IgD-negative memory B cell (primary cell): ENCODE data around the gene FITM2. TPM values are rescaled to one million over a fixed set of nuclear protein-coding genes. Genes with fewer than 3 reads are reported as not detected.
A peak's percentile ranks its signal among the peaks of the same experiment; 100 is the strongest.
"Not testable (repeated sequence)": the region's sequence is repeated elsewhere in the genome, so short reads cannot be mapped to it uniquely, and the experiment has no call there.

ENCODE experiments used
- H3K27ac Mint-ChIP-seq, 3 donors: one replicate each; pipeline ENCODE4 v1.8.0; 2020 to 2022; ENCODE audit warnings: mild to moderate bottlenecking in 3 of 3, mixed read lengths in 3 of 3, moderate library complexity in 1 of 3
- H3K27me3 Mint-ChIP-seq: one replicate; pipeline ENCODE4 v1.8.0; 2021; ENCODE audit warnings: mixed read lengths
- H3K36me3 Mint-ChIP-seq: one replicate; pipeline ENCODE4 v1.8.0; 2020; ENCODE audit warnings: mild to moderate bottlenecking, mixed read lengths
- H3K4me1 Mint-ChIP-seq, 3 donors: one replicate each; pipeline ENCODE4 v1.8.0; 2020 to 2022; ENCODE audit warnings: mixed read lengths in 3 of 3, mild to moderate bottlenecking in 1 of 3
- H3K4me3 Mint-ChIP-seq, 4 donors: one replicate each; pipeline ENCODE4 v1.8.0; 2020 to 2022; ENCODE audit warnings: mild to moderate bottlenecking in 4 of 4, mixed read lengths in 4 of 4, moderate library complexity in 3 of 4
- H3K9me3 Mint-ChIP-seq, 3 donors: one replicate each; pipeline ENCODE4 v1.8.0; 2020 to 2021; ENCODE audit warnings: mixed read lengths in 3 of 3, mild to moderate bottlenecking in 1 of 3
- polyA plus RNA-seq: library from polyadenylated mRNA; unstranded; fragments of 300-500 nt; fragmentation: Illumina TruSeq; gene quantifications from one replicate; pipeline ENCODE4 v1.2.3, GENCODE V29; 2021

FITM2 gene
- polyA plus RNA-seq, 1 donor from 2014 or later, result 0.76 TPM

DNA sequence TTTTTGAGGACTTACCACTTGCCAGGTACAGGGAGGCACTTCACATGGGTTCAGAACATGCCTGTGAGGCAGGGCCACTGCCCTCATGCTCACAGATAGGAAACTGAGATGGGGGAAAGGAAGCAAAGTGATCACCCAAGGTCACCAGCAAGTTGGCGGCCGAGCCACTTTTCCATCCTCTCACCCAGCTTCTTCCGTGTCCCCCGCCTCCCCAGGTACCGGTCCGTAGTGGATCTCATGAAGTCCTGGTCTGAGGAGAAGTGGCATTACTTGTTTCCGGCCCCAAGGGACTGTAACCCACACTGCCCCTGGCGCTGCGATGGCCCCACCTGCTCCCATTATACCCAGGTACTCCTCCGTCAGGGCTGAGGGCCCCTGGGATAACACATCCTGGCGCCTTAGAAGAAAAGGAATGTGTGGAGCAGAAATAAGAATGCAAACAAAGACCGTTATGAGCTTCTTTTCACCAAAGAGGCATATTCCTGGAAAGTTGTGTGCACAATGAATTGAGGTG lies 32.2 kb upstream of the FITM2 start:
- Mint-ChIP-seq H3K4me3 (no peak overlapping the region), H3K4me1 (no peaks in the 10 kb centered on the region), H3K9me3 (no peaks in the 10 kb centered on the region), H3K27me3 (peaks cover 1% of the 10 kb centered on the region), H3K27ac (no peak overlapping the region), H3K36me3 (peaks cover 1% of the 10 kb centered on the region)

DNA sequence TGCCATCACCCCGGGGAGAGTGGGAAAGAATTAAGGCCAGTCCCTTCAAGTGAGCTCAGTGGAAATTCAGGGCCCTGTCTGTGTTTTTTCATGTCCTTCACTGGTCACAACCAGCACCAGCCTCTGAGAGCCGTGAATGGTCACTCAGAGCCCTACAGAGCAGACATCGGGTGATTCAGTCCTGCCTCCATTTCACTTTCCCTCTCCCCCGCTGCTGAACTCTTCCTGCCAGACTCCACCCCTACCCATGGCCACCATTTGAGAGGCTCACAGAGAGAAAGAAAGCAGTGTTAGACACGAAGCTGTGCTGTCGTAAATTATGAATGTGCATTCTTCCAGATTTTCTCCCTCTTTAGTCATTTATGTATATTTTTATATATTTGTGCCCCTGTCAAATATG lies 31.2 kb upstream of the FITM2 start:
- peaks cover 1% of the 10 kb centered on the region for H3K27me3 Mint-ChIP-seq

GRCh38 chr20:44336725-44337380 lies 25.9 kb upstream of the FITM2 start, which contains the start of gene R3HDML:
Gene R3HDML, plus strand, starts transcription at chr20:44337043. Its CDS starts 115 bp downstream, at chr20:44337158.
- Mint-ChIP-seq H3K27me3 (peaks cover 7% of the 10 kb centered on the region), H3K36me3 (no peaks in the 10 kb centered on the region), H3K9me3 (no peaks in the 10 kb centered on the region), H3K4me1 (no peaks in the 10 kb centered on the region), H3K4me3 (peak within 1 kb of the TSS in 1 of 4 donors; percentile 5), H3K27ac (peak within 1 kb of the TSS in 1 of 3 donors; percentile 14)

More for the DNA sequence above, 31.2 kb upstream of the FITM2 start:
- no peaks in the 10 kb centered on the region for H3K4me1 Mint-ChIP-seq
- H3K36me3 Mint-ChIP-seq, result no peaks in the 10 kb centered on the region
- no peaks in the 10 kb centered on the region for H3K9me3 Mint-ChIP-seq
- H3K4me3 Mint-ChIP-seq, result no peak overlapping the region
- no peak overlapping the region for H3K27ac Mint-ChIP-seq

DNA sequence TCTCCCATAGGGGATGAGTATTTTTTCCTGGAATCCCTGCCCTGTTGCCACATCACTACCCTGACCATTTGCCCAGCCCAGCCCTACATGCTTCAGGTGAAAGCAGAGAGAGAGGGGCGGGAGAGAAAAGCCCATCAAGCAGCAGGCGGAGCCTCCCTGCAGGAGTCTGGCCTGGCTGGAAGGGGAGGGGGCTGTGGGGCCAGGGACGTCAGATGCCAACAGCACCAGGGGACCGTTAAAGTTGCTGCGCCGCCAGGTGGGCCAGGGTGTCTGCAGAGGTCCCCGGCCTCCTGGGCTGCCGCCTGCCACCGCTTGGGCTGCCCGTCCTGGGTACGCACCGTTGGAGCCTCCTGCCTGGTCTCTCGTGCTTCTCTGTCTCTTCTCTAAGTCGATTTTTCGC lies 25.1 kb upstream of the FITM2 start:
- Mint-ChIP-seq H3K27ac (peak overlapping the region in 1 of 3 donors; percentile 14), H3K9me3 (no peaks in the 10 kb centered on the region), H3K4me1 (no peaks in the 10 kb centered on the region), H3K27me3 (peaks cover 11% of the 10 kb centered on the region), H3K4me3 (no peak overlapping the region), H3K36me3 (no peaks in the 10 kb centered on the region)

DNA sequence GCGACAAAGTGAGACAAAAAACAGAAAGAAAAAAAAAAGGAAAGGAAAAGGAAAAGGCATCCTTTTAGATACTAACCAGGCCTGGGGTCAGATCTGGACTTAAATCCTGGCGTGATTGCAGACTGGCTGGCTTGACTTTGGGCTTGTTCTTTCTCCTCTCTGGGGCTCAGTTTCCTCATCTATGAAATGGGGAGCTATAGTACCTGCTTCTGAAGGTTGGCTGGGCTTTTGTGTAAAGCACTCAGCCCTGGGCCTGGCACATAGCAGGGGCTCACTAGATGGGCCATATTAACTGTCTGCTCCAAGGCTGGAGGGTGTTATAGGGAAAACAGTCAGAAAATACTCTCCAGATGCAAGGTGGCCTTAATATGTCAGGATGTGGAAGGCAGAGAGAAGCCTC lies 24.7 kb upstream of the FITM2 start:
- no peaks in the 10 kb centered on the region for H3K36me3 Mint-ChIP-seq

DNA sequence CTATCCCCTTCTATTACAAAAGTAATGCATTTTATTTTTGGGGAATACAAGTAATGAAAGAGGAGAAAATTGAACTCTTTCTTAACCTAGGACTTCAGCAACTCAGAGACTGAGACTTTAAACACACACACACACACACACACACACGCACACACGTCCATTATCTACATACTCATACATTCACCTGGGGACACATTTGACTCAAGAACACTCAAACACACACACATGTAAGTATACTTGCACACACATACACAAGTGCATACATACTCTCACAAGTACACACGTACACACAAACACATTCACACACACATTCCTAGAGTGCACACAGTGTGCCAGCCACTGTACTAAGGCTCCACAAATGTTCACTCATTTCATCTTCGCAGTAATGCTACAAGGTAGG lies 23.7 kb upstream of the FITM2 start:
- Mint-ChIP-seq H3K9me3 (no peaks in the 10 kb centered on the region), H3K27me3 (peaks cover 9% of the 10 kb centered on the region)

More for the DNA sequence above, 24.7 kb upstream of the FITM2 start:
- H3K4me3 Mint-ChIP-seq, result no peak overlapping the region
- no peaks in the 10 kb centered on the region for H3K9me3 Mint-ChIP-seq
- H3K4me1 Mint-ChIP-seq, result no peaks in the 10 kb centered on the region
- peaks cover 9% of the 10 kb centered on the region for H3K27me3 Mint-ChIP-seq
- H3K27ac Mint-ChIP-seq, result peak overlapping the region in 1 of 3 donors; percentile 14

DNA sequence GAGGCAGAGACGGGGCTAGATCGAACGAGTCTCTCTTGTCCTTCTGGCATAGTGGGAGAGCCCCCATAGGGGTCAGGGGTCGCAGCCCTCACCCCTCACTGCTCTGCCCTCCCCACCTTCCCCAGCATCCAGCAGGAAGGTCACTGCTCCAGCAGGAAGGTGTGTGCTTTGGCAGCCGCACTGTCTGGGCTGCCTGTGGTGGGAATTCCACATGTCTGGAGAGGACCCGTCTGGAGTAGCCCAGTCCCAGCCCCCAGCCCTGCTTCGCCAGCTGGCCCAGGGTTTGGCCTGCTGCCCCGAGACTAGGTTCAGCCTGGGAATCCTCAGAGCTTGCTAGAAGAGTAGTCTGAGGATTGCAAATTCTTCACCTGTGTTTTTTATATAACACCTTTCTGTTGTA lies 23.3 kb upstream of the FITM2 start:
- Mint-ChIP-seq H3K9me3 (no peaks in the 10 kb centered on the region), H3K4me1 (no peaks in the 10 kb centered on the region), H3K36me3 (no peaks in the 10 kb centered on the region), H3K27ac (no peak overlapping the region), H3K4me3 (no peak overlapping the region), H3K27me3 (peaks cover 9% of the 10 kb centered on the region)

More for the DNA sequence above, 23.7 kb upstream of the FITM2 start:
- Mint-ChIP-seq H3K36me3 (no peaks in the 10 kb centered on the region), H3K27ac (no peak overlapping the region), H3K4me1 (no peaks in the 10 kb centered on the region), H3K4me3 (no peak overlapping the region)

GRCh38 chr20:44331201-44331600 lies 20.2 kb upstream of the FITM2 start:
- no peak overlapping the region for H3K4me3 Mint-ChIP-seq
- H3K27me3 Mint-ChIP-seq, result peaks cover 12% of the 10 kb centered on the region
- H3K9me3 Mint-ChIP-seq, result no peaks in the 10 kb centered on the region
- peaks cover 0 to 1% (median 0%) of the 10 kb centered on the region in 3 donors for H3K4me1 Mint-ChIP-seq
- H3K27ac Mint-ChIP-seq, result no peak overlapping the region
- peaks cover 2% of the 10 kb centered on the region for H3K36me3 Mint-ChIP-seq

DNA sequence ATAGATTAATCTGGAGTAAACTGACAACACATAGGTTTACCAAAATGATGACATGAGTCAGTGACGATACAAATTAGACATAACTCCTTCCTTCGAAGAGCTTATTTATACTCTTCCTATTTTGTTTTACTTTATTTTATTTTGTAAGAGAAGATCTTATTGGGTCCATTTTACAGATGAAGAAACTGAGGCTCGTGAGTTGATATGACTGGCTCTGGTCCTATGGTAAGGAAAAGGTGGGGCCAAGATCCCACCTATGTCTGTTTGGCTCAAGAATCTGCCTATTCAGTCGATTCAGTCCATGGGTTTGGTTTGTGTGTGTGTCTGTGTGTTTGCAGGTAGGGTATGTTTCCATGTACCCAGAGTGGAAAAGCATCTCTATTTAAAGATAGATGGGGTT lies 17.4 kb upstream of the FITM2 start:
- no peaks in the 10 kb centered on the region for H3K9me3 Mint-ChIP-seq
- no peak overlapping the region for H3K4me3 Mint-ChIP-seq
- peaks cover 19% of the 10 kb centered on the region for H3K27me3 Mint-ChIP-seq
- H3K4me1 Mint-ChIP-seq, result peaks cover 0 to 1% (median 0%) of the 10 kb centered on the region in 3 donors
- H3K36me3 Mint-ChIP-seq, result peaks cover 2% of the 10 kb centered on the region
- no peak overlapping the region for H3K27ac Mint-ChIP-seq

DNA sequence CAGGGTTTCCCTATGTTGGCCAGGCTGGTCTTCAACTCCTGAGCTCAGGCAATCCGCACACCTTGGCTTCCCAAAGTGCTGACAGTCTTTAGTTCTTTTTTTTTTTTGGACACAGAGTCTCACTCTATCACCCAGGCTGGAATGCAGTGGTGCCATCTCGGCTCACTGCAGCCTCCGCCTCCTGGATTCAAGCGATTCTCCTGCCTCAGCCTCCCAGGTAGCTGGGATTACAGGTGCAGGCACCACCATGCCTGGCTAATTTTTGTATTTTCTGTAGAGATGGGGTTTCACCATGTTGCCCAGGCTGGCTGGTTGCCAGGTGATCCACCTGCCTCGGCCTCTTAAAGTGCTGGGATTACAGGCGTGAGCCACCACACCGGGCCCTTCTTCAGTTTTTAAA lies 16.7 kb upstream of the FITM2 start:
- not testable (repeated sequence) for H3K4me1 Mint-ChIP-seq, H3K4me3 Mint-ChIP-seq, H3K27ac Mint-ChIP-seq, H3K36me3 Mint-ChIP-seq, H3K9me3 Mint-ChIP-seq
- peaks cover 19% of the 10 kb centered on the region for H3K27me3 Mint-ChIP-seq

DNA sequence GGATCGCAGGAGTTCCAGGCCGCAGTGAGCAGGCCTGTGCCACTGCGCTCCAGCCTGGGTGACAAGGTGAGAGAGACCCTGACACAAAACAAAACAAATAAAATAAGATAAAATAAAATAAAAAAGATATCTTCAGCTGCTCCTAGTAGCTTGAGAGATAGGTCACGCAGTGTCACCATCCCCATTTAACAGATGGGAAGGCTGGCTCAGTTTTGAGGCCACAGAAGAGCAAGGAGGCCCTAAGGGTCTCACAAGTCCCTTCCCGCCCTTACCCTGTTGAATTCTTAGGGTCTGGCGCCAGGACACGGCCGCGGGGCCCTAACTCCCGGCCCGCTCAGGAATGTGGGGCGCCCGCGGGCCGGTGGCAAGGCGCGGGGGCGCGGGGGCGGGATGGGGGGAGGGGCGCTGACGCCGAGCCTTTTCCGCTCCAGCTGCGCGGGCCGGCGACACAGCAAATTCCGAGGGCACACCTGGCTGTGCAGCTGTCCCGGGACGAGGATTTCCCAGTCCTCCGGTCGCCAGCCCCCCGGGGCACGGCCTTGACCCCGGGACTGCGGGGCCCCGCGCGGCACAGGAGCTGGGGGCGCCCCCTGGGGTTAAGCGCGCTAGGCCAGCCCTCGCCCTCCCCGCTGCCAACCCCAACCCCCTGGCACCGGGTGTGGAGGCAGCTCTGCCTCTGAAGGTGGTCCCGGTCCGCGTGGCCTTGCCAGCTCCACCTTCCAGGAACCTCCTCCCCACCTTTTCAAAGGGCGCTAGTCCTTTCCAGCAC lies 15.6 kb upstream of the FITM2 start:
- H3K4me1 Mint-ChIP-seq, result peaks cover 0 to 1% (median 0%) of the 10 kb centered on the region in 3 donors
- H3K9me3 Mint-ChIP-seq, result no peaks in the 10 kb centered on the region
- peaks cover 2% of the 10 kb centered on the region for H3K36me3 Mint-ChIP-seq
- H3K27me3 Mint-ChIP-seq, result peaks cover 18% of the 10 kb centered on the region
- peak overlapping the region in 1 of 4 donors; percentile 65 for H3K4me3 Mint-ChIP-seq
- H3K27ac Mint-ChIP-seq, result no peak overlapping the region

GRCh38 chr20:44324343-44324742 lies 13.3 kb upstream of the FITM2 start:
- Mint-ChIP-seq H3K27ac (peak overlapping the region in 1 of 3 donors; percentile 53), H3K4me3 (no peak overlapping the region), H3K36me3 (peaks cover 2% of the 10 kb centered on the region), H3K9me3 (no peaks in the 10 kb centered on the region), H3K4me1 (peaks cover 0 to 1% (median 0%) of the 10 kb centered on the region in 3 donors), H3K27me3 (peaks cover 15% of the 10 kb centered on the region)

DNA sequence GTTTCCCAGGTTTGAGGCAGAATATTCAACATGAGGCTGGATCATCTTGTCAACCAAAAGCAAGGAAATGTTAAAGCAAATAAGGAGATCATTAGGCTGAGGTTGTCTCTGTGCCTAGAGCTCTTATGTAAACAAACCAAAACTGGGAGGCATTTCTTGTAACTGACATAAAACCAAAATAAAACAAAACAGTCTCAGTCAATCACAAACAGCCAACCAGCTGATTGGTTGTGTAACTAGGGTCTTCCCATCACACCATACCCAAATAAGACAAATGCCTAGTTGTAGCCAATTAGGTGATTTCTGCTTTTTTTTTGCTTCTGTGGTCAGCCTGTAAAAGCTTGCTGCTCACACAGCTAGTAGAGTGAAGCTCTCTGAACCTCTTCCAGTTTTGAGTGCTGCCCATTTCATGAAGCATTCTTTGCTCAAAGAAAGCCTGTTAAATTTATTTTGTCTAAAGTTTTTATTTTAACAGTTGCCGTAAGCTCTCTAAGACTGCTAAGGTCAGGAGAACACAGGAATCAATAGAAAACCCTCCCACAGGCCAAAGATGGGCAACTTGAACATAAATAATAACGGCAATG lies 8.9 kb upstream of the FITM2 start:
- no peak overlapping the region for H3K4me3 Mint-ChIP-seq
- H3K4me1 Mint-ChIP-seq, result no peaks in the 10 kb centered on the region
- no peaks in the 10 kb centered on the region for H3K36me3 Mint-ChIP-seq
- no peaks in the 10 kb centered on the region for H3K9me3 Mint-ChIP-seq
- H3K27ac Mint-ChIP-seq, result no peak overlapping the region
- peaks cover 13% of the 10 kb centered on the region for H3K27me3 Mint-ChIP-seq

DNA sequence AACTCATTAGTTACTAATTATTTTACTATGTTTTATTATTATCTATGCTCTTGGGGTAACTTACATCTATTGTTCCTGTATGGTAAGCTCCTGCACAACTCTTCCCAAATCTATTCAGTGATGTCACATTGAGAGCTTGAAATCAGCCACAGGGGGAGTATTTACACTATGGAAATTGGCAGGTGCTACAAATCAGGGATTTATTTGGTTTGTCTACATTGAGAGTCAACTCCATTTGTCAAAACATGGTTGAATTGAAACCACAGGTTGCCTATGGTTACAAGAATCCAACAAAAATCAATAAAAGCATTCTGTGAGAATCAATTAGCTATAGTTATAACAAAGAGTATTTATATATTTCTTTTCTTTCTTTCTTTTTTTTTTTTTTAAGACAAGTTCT lies 3.9 kb upstream of the FITM2 start:
- peaks cover 5% of the 10 kb centered on the region for H3K27me3 Mint-ChIP-seq
- no peaks in the 10 kb centered on the region for H3K9me3 Mint-ChIP-seq
- peak overlapping the region in 1 of 4 donors; percentile 5 for H3K4me3 Mint-ChIP-seq
- H3K36me3 Mint-ChIP-seq, result no peaks in the 10 kb centered on the region
- H3K4me1 Mint-ChIP-seq, result peaks cover 7 to 10% (median 10%) of the 10 kb centered on the region in 3 donors
- peak overlapping the region in 1 of 3 donors; percentile 16 for H3K27ac Mint-ChIP-seq
